ENCODE measurements around the gene UCN3.

Gene UCN3, protein sequence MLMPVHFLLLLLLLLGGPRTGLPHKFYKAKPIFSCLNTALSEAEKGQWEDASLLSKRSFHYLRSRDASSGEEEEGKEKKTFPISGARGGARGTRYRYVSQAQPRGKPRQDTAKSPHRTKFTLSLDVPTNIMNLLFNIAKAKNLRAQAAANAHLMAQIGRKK
- 0 to 0.05 (median 0) reads per million in 18 experiments for total RNA-seq

DNA sequence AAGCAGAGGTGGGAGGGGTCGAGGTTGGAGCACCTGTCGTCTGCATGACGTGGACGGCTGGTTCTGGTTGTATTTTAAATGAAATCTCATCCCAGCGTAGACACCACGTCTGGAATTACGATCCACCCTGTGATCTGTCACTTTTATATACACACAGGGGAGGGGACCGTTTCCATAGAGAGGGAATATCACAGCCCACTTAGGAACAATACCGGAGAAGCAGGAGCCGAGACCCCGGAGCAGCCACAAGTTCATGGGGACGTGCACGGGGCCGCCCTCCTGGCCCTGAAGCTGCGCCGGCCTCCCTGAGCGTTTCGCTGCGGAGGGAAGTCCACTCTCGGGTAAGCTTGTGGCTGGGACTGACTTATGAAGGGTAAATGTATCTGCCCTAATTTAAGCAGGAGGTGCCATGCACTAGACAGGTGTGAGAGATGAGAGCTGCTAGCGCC, at the start of gene UCN3:
TSS of gene UCN3 (plus strand) at position 77 of the 449 bp plus-strand sequence. CDS start 8,755 bp downstream, outside the sequence.
- no peak for DNase-seq

DNA sequence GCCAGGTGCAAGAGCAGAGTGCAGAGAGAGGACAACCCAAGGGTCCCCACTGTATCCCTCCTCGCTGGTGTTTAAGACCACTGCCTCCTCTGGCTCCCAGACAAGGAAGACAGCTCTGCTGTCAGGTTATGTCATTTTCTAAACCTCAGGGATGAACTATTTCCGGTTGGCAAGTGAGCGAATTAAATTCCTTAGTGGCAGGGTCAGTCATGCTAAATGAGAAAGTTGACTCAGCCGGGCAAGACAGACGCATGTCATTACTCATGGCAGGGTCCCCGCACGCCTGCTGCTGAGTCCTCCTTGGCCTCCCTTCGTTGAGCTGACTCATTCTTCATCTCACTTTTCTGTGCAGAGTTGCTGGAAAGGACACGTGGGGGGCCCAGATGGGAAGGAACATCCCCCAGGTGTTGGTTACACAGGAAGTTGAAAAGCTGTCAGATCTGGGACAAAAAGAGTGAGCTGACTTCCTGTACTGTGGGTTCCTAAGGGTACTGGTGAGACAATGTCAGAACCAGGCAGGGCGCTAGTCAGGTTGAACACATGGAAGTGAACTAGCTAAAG, 47.1 kb upstream of the UCN3 start:
- DNase-seq, result peak in 1 of 2 donors; percentile 32

DNA sequence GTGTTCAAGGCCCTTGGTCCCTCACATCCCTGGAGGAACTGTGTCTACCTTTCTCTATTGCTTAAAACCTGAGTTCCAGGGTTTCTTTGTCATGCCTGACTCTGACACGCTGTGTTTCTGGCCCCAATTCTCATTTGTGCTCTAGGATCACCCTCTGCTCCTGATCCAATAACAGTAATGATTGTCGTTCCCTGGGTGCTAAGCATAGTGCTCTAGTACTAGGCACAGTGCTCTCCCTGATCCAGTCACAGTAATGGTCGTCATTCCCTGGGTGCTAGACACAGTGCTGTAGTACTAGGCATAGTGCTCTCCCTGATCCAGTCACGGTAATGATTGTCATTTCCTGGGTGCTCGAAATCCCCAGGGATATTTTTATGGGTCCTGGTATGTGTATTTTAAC, 46.6 kb upstream of the UCN3 start:
- no peak for DNase-seq

DNA sequence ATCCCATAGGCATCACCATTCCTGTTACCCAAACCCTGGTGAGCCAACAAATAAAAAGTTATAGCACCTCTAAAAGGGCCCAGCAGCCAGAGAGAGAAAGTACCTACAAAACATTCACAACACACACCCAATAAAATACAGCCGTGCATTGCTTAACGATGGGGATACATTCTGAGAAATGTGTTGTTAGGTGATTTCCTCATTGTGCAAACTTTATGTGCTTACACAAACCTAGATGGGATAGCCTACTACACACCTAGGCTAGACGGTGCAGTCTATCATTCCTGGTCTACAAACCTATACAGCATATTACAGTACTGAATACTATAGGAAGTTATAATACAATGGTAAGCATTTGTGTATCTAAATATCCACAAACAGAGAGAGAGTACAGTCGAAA, 44.9 kb upstream of the UCN3 start:
- DNase-seq, result no peak

DNA sequence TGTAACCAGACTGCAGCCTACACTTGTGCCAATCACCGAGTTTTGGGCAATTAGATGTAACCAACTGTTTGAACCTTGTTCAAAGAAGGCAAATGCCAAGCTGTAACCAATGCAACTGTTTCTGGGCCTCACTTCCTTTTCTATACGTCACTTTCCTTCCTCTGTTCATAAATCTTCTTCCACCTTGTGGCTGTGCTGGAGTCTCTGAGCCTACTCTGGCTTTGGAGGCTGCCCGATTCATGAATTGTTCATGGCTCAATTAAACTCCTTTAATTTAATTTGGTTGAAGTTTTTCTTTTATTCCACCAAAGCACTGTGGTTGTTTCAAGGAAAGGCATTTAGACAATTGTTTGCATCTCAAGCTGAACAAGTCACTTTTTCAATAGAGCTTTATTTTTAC, 43.5 kb upstream of the UCN3 start:
- no peak for DNase-seq

DNA sequence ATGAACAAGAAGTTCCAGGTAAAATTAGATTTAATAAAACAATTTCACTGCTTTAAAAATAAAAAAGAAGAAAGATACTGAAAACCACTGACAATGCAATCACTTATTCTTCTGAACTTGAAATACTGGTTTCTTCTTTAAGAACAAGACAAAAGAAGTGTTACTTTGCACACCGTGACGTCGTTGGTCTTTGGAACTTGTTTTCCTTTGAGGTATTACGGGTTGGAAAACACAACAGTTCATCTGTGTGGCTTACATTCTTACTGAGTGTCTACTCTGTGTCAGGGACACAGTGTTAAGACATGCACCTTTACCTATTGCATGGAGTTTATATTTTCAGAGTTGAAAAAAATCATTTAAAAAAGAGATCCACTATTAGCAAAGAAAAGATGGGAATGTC, 41.3 kb upstream of the UCN3 start:
- no peak for DNase-seq

DNA sequence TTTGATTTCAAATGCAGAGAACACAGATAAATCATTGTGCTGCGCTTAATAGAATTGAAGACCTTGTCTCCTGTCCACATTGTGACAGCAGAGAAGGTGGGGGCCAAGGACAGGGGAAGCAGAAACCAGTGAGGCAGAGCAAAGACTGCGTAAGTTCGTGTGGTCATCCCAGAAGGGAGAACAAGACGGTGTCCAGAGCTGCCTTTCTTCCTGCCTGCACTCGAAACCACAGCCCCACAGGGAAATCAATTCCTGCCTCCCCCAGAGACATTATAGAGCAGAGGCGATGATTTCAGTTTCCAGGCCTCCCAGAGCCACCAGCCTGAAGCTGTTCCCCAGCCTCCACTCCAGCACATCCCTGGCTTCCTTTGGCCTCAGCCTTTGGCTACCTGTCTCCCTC, 39.7 kb upstream of the UCN3 start:
- DNase-seq, result peak in 1 of 2 donors; percentile 10

DNA sequence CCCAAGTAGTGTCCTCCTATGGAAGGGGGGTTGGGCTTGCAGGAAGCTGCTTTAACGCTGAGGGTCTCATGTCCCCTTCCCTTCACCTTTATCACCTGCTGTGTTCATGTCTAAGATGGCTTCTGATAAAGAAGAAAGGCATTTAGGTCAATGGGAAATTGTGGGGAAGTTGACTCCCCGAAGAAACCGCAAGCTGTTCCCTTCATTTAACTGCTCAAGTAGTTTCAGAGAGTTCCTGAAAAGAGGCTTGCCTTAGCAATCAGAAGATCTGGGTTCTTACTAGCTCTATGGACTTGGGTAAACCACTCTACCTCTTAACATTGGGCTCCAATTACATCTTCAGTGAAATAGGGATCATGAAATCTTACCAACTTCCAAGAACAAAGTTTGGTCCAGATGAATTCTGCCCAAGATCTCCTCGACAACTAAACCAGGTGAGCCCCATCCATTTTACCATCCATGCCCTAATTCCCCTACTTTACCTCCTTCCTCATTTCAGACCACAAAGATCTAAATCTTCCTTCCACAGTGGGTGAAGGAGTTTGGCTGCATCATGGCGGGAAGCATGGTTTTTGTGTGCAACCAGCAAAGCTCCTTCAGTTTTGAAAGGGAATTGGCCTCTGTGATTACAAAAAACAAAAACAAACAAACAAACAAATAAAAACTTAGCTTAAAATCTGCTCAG, 30.4 kb upstream of the UCN3 start:
- peak in 1 of 2 donors; percentile 16 for DNase-seq

DNA sequence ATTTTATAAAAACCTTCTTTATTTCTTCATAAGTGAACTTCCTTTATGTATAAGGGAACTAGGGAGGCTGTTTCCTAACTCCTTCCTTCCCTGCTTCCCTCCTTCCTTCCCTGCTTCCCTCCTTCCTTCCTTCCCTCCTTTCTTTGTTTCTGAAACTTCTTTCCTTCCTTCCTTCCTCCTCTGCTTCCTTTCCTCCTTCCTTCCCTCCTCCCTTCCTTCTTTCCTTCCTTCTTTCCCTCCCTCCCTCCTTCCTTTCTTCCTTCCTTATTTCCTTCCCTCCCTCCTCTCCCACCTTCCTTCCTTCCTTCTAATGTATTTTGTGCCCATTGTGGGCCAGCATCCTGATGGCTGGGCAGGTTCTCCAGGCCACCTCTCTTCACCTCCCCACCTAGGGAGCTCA, 26.8 kb upstream of the UCN3 start:
- DNase-seq, result no peak

DNA sequence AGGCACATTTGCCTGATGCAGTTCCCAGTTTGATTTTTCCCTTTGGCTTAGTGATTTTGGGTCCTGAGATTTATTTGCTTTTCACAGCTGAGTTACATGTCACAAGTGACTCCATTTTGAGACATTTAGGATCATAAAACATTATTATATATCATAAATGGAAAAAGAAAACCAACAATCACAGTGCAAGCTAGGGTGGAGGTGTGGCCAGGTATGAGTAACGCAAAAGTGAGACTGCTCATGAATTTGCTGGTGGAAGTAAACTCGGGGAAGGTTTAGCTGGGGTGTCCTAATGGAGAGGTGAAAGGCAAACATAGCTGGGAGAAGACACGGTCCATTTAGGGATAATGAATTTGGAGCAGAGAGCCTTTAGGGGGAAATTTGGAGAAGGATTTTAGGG, 21.7 kb upstream of the UCN3 start:
- no peak for DNase-seq

DNA sequence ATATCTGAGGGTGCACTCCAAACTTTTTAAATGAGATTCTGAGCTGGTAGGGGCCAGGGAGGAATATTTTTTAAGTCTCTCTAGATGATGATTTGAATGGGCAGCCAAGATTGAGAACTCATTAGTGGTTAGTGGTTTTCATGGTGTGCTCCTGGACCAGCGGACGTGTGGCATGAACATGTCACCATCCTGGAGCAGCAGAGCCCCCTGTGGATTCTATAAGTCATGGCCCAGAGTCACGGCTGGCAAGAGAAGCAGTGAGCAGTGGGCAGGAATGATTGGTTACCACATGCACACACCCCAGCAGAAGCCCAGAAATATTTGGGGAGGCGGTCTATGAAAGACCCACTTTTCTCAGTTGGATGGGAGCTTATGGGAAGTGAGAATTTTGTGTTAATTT, 21.2 kb upstream of the UCN3 start:
- DNase-seq, result peak; percentile 15 to 20

DNA sequence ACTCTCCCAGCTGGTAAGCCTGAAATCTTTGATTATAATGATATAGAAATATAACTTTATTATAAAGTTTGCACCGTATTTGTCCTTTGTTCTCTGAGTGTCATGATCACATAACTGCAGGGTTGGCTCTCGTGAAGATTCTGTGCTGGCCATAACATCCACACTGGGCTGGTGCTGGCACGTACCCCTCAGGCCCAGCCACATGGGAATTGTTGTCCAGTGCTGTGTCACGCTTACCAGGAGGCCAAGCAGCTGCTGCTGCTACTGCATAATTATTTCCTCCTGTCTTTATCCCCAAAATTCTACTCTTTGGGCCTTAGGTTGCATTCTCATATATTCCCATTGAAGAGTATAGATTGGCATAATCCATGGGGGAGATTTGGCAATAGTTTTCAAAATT, 20.8 kb upstream of the UCN3 start:
- no peak for DNase-seq

DNA sequence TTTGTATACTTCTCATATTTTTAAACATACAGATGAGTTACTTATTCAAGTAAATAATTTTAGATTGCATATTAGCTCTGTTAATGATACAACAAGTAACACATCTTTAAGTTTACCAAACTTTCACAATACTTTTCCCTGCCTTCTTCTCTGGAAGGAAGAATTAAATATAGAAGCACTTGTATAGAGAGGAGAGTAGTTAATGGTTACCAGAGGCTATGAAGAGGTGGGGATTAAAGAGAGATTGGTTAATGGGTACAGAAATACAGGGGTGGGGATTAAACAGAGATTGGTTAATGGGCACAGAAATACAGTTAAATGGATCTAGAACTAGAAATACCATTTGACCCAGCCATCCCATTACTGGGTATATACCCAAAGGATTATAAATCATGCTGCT, 20.0 kb upstream of the UCN3 start:
- no peak for DNase-seq

DNA sequence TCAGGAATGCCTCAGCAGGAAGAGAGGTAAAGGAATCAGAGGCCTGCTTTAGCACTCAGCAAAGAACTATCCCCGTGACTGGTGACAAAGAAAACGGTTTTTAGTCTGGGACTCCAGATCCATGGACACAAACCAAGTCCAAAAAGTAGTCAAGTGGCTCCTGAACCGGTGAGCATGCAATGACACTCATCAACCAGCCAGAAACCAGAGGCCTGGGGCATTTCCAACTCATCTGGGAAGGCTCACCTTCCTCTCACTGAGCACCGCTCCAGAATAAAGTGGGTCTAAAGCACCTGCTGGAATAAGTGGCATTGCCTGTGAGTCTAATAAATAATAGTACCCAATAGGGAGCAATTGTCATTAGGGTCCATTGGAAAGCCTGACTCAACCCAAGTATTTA, 17.9 kb upstream of the UCN3 start:
- DNase-seq, result no peak

DNA sequence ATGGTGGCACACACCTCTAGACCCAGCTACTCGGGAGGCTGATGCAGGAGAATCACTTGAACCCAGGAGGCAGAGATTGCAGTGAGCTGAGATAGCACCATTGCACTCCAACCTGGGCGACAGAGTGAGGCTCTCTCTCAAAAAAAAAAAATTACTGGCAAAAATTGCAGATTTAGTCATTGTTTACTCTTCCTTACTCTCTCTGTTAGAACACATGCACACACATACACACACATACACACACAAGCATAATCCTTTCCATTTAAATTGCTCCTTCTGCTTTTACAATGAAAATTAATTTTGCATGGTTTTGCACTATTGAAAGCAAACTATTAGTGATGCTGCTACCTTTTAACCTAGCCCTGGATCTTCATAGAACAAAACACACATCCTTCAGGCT, 15.4 kb upstream of the UCN3 start:
- DNase-seq, result no peak

DNA sequence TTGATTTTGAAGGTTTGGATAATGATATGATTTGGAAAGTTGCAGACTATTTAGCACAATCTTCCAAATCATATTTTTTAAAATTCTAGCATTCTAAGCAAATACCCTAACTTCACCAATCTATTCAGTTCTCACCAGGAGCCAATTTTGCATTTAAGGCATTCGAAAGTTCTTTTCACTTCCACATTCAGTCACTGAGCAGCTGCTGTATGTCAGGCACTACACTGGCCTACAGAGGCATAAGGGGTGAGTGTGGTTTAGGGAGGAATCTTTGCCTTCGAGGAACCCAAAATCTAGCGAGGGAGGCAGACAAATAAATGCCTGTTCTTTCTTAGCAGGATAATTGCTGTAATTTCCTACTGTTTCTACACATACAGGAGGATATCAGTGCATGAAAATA, 10.7 kb upstream of the UCN3 start:
- DNase-seq, result no peak

DNA sequence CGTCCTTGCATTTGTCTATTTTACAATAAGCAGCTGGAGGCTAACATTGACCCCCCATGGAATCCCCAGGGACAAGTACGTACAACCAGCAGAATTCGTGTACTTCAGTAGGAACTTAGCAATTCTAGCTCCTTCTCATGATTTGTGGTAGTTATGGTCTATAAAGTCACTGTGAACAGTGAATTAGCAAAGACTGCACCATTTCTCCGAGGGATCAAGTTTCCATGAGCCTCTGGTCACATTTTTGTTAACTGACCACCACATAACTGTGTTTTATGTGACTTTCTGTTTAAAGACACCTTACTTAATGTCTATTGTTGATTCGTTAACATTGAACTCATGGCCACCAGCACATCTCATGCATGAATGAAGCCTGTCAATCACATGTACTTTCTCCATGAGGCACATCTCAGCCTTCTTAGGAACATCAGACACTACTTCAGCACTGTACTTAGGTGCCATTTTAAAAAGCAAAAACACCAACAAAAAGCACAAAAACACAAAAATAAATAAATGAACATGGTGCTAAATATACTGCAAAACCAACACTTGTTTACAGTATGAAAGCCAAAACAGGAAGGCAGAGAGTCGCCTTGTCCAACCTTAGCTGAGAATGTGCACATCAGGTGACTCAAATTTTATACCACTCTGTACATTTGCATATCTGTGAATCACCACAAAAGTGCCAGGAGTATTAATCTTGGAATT, 9.0 kb upstream of the UCN3 start:
- DNase-seq, result no peak

DNA sequence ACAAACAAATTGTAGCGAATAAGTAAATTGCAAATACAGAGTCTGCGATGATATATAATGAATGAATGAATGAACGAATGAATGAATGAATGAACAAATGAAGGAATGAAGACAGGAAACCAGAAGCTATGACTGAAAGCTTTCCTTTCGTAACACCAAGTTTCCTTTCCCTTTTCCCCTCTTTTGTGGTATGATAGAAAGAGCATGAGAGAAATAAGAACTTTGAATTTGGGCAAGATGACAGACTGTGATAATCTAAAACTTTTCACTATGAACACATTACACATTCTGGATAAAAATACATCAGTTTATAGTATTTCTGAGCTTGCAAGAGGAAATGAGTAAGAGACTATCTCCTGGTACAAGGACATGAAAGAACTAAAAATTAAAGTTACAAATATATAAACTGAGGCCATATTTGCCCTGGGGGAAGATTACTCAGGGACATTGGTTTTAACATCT, 8.4 kb upstream of the UCN3 start:
- no peak for DNase-seq

DNA sequence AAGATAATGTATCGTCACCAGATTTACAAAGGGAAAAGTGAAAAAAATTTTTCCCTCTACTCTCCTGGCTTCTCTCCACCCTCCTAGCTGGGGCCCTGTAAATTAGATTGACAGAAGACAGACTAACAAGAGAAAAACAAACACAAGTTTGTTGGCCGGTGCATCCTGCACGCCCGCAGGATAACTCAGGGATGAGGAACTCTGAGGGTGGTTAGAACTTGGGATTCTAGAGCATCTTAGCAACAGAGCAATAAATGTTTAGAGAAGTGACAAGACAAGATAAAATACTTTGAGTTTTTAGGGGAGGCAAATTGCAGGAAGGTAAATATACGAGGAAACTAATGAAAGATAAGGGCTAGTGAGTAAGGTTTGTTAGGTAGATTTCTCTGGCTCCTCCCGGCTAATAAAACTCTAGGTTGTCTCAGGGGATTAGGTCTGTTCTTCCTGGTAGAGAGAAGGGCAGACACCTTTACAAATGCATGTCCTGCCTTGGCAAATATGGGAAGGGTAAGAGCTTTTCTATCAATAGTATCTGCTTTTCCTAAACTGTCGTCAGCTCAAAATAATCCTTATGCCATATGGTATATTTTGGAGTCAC, 4.3 kb upstream of the UCN3 start:
- DNase-seq, result no peak

DNA sequence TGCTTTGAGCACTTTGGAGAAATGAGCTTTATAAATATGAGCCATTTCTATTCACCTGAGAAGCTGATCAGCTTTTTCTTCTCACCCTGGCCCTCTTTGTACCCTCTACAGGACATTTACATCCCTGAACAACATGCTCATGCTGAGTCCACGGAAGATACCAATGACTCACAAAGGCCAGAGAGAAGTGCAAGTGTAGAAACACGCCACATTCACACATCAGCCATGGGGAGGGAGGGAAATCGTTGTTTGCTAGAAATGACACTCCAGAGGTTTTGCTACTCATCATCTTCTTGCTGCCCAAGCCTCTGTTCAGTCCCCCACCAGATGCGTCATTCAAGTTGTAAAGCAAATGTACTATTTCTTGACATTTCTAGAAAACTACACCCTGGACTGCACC, 2.8 kb upstream of the UCN3 start:
- no peak for DNase-seq

DNA sequence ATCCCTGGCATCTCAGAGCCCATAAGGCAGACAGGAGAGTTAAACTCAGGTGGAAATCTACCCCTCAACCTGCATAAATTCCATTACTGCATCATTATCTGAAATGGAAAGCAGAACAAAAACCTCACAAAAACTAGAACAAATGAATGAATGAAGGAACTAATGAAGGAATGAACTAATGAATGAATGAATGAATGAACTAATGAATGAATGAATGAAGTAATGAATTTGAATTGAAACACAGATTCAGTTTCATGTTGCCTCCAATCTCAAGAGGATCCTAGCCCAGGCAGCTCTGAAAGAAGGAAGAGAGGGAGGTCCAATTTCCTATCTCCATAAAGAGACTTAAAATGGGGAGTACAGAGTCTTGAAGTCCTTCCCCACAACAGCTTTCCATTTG, 1.9 kb upstream of the UCN3 start:
- no peak for DNase-seq

DNA sequence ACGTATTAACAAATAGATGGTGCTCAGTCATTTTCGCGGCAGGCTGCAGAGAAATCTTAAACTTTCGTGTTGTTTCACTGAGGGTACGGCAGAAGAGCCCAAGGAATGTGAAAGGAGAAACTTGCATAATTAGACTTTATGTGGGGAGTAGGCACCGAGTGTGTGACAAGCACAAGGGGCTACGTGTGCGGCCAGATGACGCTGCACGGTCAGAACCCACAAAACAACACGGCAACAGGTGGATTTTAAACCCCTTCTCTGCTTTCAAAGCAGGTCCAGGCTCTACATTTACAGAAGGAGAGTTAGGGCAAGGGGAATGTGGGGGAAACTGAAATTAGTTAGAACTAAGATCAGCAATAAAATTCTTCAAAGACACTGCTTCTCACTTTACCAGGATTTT, 392 bp upstream of the UCN3 start:
- DNase-seq, result no peak

DNA sequence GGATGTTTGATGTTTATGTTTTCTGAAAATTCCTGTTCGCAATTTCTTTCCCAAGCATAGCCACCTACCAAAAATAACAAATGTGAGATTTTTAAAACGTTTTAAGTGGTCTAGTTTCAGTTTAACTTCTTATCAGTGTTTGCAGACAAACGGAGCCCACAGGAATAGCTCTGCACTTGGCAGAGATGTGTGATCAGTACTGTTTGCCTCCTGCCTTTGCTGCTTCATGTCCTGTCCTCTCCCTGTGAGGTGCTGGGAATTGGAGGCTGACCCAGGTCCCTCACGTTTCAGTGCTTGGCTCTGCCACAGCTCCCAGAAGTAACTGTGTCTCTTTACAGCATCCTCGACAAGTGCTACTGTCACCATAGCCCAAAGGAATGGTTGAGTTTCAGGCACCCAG, 1.2 kb downstream of the UCN3 start:
- no peak for DNase-seq

Data from inflammatory macrophage (primary cell).